WI38 (cell line): ENCODE results near the gene MXI1.

ENCODE experiments used
- H3K4me3 ChIP-seq: 2 replicates; pipeline ENCODE4 v1.5.1; 2011; ENCODE audit warnings: low read depth, mild to moderate bottlenecking, control low read depth, low read length
- TF ChIP-seq, protein P1 (sequence below): IDR thresholded peaks from 2 replicates; pipeline ENCODE4 v1.5.1; 2012; ENCODE audit warnings: low read depth, mild to moderate bottlenecking, control low read depth, low read length

MXI1 gene

DNA sequence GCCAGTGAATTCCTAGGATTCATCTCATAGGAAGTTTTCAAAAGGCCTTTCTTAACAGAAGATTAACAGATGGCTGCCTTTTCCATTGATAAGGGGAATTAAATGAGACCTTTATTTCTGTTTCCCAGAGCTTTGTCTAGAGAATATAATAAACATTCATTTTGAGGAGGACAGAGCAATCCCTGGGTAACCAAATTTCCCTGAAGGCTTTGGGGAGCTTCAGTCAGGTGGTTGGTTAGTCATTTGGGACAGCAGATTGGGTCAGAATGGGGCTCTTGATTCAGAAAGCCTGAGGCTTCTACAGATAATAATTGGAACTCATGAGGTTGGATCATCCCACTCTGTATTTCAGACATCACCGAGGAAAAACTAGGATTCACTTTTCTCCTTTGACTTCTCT, 21.8 kb downstream of the MXI1 start:
- H3K4me3 ChIP-seq, result no peak overlapping the region
- TF ChIP-seq, protein P1, sequence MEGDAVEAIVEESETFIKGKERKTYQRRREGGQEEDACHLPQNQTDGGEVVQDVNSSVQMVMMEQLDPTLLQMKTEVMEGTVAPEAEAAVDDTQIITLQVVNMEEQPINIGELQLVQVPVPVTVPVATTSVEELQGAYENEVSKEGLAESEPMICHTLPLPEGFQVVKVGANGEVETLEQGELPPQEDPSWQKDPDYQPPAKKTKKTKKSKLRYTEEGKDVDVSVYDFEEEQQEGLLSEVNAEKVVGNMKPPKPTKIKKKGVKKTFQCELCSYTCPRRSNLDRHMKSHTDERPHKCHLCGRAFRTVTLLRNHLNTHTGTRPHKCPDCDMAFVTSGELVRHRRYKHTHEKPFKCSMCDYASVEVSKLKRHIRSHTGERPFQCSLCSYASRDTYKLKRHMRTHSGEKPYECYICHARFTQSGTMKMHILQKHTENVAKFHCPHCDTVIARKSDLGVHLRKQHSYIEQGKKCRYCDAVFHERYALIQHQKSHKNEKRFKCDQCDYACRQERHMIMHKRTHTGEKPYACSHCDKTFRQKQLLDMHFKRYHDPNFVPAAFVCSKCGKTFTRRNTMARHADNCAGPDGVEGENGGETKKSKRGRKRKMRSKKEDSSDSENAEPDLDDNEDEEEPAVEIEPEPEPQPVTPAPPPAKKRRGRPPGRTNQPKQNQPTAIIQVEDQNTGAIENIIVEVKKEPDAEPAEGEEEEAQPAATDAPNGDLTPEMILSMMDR, result no peak

DNA sequence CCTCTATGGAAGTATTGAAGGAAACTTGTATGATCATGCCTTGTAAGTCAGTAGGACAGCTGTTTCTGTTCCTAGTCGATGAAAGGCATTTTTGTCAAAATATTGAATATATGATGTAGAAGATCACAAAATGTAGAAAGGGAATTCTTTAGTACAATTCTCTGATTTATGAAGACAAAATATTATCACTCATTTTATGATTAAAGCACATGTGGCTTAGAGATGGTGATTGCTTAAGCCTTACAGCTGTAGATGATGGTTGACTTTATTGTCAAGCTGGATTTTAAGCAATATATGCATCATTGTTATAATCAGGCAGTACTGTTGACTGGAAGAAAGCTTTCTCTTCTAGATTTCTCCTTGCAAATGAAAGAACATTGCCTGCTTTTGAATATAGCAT, 26.4 kb downstream of the MXI1 start:
- no peak overlapping the region for H3K4me3 ChIP-seq
- TF ChIP-seq, protein P1, result no peak

DNA sequence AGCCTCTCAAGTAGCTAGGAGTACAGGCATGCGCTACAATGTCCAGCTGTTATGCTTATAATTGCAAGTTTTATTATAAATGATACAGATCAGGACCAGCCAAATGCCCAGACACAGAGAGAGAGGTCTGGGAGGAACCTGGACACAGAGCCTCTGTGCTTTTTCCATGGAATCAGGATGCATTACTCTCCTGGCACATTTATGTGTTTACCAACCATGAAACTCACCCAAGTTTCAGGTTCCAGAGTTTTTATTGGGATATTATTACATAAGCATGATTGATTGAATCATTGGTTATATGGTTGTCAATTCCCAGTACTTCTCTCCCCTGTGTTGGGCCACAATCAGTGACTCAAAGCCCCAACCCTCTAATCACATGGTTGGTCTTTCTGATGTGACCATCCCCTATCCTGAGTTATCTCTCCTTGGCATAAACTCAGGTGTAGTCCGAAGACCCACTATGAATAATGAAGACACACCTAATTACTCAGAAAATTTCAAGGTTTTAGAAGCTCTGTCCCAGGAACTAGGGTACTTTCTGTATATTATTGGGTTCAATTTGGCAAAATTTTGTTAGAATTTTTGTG, 30.6 kb downstream of the MXI1 start:
- no peak overlapping the region for H3K4me3 ChIP-seq
- TF ChIP-seq, protein P1, result no peak

DNA sequence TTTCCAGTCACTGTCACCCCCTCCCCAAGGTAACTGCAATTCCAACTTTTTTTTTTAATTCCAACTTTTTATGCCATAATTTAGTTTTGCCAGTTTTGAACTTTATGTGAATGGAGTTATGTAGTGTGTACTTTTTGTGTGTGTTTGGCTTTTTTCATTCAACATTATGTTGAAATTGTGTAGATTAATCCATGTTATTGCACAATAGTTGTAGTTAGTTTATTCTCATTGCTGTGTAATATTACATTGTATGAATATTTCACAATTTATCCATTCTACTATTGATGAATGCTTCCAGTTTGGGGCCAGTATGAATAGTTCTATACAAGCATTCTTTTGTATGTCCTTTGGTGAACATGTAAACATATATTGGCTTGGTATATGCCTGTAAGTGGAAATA, 32.5 kb downstream of the MXI1 start:
- no peak overlapping the region for H3K4me3 ChIP-seq
- TF ChIP-seq, protein P1, result no peak

DNA sequence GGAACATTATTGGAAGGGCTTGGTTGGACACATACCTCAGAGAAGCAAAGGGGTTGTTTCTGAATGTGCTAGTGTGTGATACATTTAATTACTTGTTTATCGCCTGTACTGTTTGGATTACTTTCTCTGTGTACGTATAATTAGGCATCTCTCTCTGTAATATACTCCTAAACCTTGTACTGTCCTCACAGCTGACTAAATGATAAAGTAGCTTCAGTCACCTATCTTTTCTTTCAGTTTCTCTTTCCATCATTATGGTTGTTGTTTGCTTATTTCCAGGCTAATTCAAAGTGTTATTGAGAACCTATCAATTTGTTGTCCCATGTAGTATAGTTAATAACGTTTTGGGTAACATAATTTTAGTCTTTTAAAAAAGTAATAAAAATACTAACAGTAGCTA, 34.0 kb downstream of the MXI1 start:
- TF ChIP-seq, protein P1, result no peak
- H3K4me3 ChIP-seq, result no peak overlapping the region

DNA sequence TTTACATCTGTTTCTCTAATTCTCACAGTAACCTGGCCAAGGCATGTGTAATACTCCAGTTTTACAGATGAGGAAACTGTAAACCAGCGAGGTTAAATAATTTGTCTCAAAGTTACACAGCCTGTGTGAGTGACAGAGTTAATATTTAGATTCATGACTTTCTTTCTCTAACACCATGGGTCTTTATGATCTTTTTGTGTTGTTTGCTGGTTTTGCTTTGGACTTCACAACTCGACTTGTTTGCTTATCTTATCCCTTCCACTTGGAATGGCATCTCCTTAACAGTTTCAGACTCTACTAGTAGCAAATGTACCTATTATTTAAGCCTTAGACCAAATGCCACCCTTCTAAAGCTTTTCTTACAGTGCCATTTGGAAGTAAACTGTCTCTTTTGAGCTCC, 34.4 kb downstream of the MXI1 start:
- TF ChIP-seq, protein P1, result no peak
- no peak overlapping the region for H3K4me3 ChIP-seq

DNA sequence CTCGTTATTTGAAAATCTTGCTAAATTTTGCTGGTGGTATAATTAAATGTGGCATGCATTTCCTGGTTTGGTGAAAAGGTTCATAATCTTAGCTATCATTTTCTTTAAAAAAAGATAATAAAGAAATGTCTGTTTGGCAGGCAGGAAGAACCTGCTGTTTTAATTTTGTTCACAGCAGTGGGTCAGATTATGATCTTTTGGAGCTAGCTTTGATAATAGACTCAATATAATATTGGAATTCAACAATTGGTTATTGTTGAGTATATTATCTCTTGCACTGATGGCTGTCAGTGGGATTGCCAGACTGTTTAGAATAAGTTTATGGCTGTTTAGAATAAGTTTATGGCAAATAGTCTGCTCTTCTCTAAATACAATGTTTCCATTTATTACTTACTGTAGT, 35.1 kb downstream of the MXI1 start:
- TF ChIP-seq, protein P1, result no peak
- H3K4me3 ChIP-seq, result no peak overlapping the region
